ENCODE results near the gene PC.

DNA sequence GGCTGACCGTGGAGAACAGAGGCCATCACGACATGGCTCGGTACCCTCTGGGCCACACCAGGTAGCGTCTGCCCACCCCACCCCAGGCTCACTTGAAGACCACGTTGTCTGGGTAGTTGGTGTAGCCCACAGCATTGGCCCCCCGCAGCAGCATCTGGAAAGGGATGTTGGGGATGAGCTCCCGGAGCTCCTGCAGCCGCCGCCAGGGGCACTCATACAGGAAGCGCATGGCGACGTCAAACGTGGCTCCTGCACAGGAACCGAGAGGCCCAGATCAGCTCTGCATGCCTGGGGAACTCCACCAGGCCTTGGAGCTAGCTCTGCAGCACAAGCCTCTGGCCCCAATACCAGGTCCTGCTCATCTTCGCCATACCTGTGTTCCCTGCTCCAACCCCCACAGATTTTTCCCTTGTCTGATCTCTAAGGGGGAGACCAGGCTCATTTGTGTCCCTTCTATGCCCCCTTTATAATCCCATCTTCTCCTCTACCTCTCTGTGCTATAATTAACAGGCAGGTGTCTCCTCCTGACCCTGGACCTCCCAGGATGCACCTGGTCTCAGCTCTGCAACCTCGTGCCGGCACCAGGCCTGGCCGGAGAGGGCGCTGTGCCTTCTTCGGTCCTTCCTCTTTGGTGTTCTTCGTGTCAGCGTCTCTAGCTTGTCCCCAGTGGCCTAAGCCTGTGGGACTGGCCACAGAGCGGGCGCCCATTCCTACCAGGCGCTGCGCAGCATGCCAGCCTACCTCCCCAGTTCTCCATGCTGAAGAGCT lies 106.3 kb downstream of the PC start:
- TF ChIP-seq POLR2A (IDR thresholded peaks at IDR 0.05): no peak
- TF ChIP-seq CTCF (IDR thresholded peaks at IDR 0.05): no peak
- TF ChIP-seq EP300 (IDR thresholded peaks at IDR 0.05): no peak

Measured in ovary (tissue), 3 donors.